Astrocyte of the spinal cord (primary cell): Measurements from ENCODE around the gene NABP2.
"Not testable (repeated sequence)": the region's sequence is repeated elsewhere in the genome, so short reads cannot be mapped to it uniquely, and the experiment has no call there.

ENCODE experiments used
- DNase-seq: peaks from one replicate; pipeline ENCODE4 v3.0.0; 2011; ENCODE audit warnings: low read depth, low spot score
- H3K4me3 ChIP-seq: 2 replicates; pipeline ENCODE4 v1.5.1; 2011; ENCODE audit warnings: low read depth, mild to moderate bottlenecking, low read length, moderate library complexity
- CTCF ChIP-seq: IDR thresholded peaks from 2 replicates; pipeline ENCODE4 v1.5.1; 2012; ENCODE audit warnings: low read depth, mild to moderate bottlenecking, low read length, inconsistent platforms
- in situ Hi-C: cut with HindIII; loops from 2 replicates; pipeline ENCODE4 v1.10.0; 2017; ENCODE audit warnings: low sequenced_read_pairs

The NABP2 gene

GRCh38 chr12:56189918-56190694, 34.0 kb upstream of the NABP2 start:
- in situ Hi-C loops = no loop called here

DNA sequence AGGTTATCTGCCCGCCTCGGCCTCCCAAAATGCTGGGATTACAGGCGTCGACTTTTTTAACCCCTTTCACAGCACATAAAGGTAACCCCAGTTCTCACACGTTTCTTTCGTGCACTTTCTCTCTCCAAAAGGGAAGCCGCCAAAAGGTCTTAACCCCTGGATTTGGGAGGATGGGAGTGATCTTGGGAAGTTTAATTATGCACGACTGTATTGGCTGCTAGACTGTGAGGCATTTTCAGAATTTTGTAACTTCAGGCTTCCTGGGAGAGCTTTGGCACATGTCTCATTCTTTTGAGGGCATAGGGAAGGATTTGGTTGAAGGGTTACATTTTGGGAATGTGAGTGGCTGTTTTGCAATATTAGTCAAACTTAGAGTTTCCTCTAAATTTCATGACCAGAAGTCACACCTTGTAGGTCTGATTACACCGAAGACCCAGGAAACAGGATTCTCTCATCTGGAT, 33.4 kb upstream of the NABP2 start:
- in situ Hi-C loops = no loop called here
- no peak for TF ChIP-seq CTCF
- DNase-seq = no peak
- H3K4me3 ChIP-seq = peak overlapping the region; percentile 77

More at GRCh38 chr12:56189918-56190694, 34.0 kb upstream of the NABP2 start:
- peak overlapping the region; percentile 77 for H3K4me3 ChIP-seq
- TF ChIP-seq CTCF = no peak
- DNase-seq = peak; percentile 88

GRCh38 chr12:56192582-56192981, 31.6 kb upstream of the NABP2 start:
- in situ Hi-C loops = no loop called here
- no peak for DNase-seq
- TF ChIP-seq CTCF = no peak
- no peak overlapping the region for H3K4me3 ChIP-seq

GRCh38 chr12:56193025-56193578, 31.0 kb upstream of the NABP2 start:
- H3K4me3 ChIP-seq = no peak overlapping the region
- peak; percentile 89 for DNase-seq
- peak; percentile 74 for TF ChIP-seq CTCF
- in situ Hi-C loops = no loop called here

GRCh38 chr12:56196818-56197550, 27.2 kb upstream of the NABP2 start:
- DNase-seq = peak; percentile 77
- in situ Hi-C loops, H3K4me3 ChIP-seq: not testable (repeated sequence)

- H3K4me3 ChIP-seq = no peak overlapping the region
- in situ Hi-C loops = no loop called here
- TF ChIP-seq CTCF = no peak
- DNase-seq = no peak
These were observed 26.1 kb upstream of the NABP2 start for GRCh38 chr12:56197921-56198635.
